ENCODE measurements around the gene PRMT3. TPM values are rescaled to one million over a fixed set of nuclear protein-coding genes. Genes with fewer than 3 reads are reported as not detected.
"Not testable (repeated sequence)": the region's sequence is repeated elsewhere in the genome, so short reads cannot be mapped to it uniquely, and the experiment has no call there.

The PRMT3 gene
- total and polyA plus RNA-seq, 2 donors (not counting 1 experiment from before 2014, with no cell fraction given) = 6.0 to 18.3 TPM

- H3K27ac ChIP-seq (ENCODE audit: low read length in 2 of 2) = no peak overlapping the region
- H3K36me3 ChIP-seq (replicated peaks in 1 of 2; ENCODE audit: control extremely low read depth in 1 of 2, control insufficient read depth in 1 of 2, extremely low read depth in 1 of 2, insufficient read depth in 2 of 2, low read length in 1 of 2) = peaks cover 7 to 17% of the 10 kb centered on the region in 2 experiments
- Mint-ChIP-seq H3K4me3 (no peak overlapping the region), H3K4me1 (peaks cover 17% of the 10 kb centered on the region), H3K27me3 (no peaks in the 10 kb centered on the region), H3K9me3 (ENCODE audit: insufficient read depth) (no peaks in the 10 kb centered on the region), H3K27ac (no peak overlapping the region)
- DNase-seq (no peak), ATAC-seq (ENCODE audit: low read depth) (no peak)
- H3K4me3 ChIP-seq (ENCODE audit: control extremely low read depth in 1 of 5, extremely low read depth in 1 of 5, insufficient read depth in 1 of 5, low read depth in 2 of 5, low read length in 4 of 5) = no peak overlapping the region
- no peaks in the 10 kb centered on the region for H3K79me2 ChIP-seq (ENCODE audit: control insufficient read depth, insufficient read depth, low read length)
- TF ChIP-seq CTCF (IDR thresholded peaks at IDR 0.05) = no peak
- TF ChIP-seq EZH2 (IDR thresholded peaks at IDR 0.05; ENCODE audit: borderline replicate concordance, insufficient read depth, low read depth, low read length, poor library complexity, severe bottlenecking) = no peak
- no peak overlapping the region for H3K4me2 ChIP-seq (replicated peaks; ENCODE audit: low read depth, low read length, poor library complexity, severe bottlenecking)
- no peak overlapping the region for H2AFZ ChIP-seq (ENCODE audit: insufficient read depth, low read depth, low read length, poor library complexity, severe bottlenecking)
- no peaks in the 10 kb centered on the region for H4K20me1 ChIP-seq (ENCODE audit: control insufficient read depth, insufficient read depth, low read length, poor library complexity, severe bottlenecking)
- ChIA-PET CTCF (no interaction called here), POLR2A (no interaction called here)
- no peak overlapping the region for H3K9ac ChIP-seq (ENCODE audit: low read length)
- intact Hi-C loops (cut with micrococcal nuclease) = no loop called here
- H3K9me3 ChIP-seq (ENCODE audit: control extremely low read depth in 1 of 3, control insufficient read depth in 2 of 3, insufficient read depth in 1 of 3, low read length in 2 of 3) = peaks cover 0 to 4% (median 2%) of the 10 kb centered on the region in 3 donors
- no CpG with 5 or more reads among the region's 4 CpGs for WGBS (ENCODE audit: insufficient coverage)
- peaks cover 10 to 14% of the 10 kb centered on the region in 2 donors for H3K4me1 ChIP-seq (ENCODE audit: control insufficient read depth in 2 of 2, insufficient read depth in 2 of 2, low read length in 2 of 2)
- no peaks in the 10 kb centered on the region for H3K27me3 ChIP-seq (replicated peaks in 1 of 4; ENCODE audit: control extremely low read depth in 1 of 4, control insufficient read depth in 3 of 4, insufficient read depth in 4 of 4, low read length in 3 of 4)
Measured at GRCh38 chr11:20470348-20470747, 82.8 kb downstream of the PRMT3 start.

GRCh38 chr11:20471929-20472328 is 84.4 kb downstream of the PRMT3 start:
- H3K4me3 ChIP-seq (ENCODE audit: control extremely low read depth in 1 of 5, extremely low read depth in 1 of 5, insufficient read depth in 1 of 5, low read depth in 2 of 5, low read length in 4 of 5); POLR2A ChIA-PET; H3K9me3 Mint-ChIP-seq (ENCODE audit: insufficient read depth); H3K9me3 ChIP-seq (ENCODE audit: control extremely low read depth in 1 of 3, control insufficient read depth in 2 of 3, insufficient read depth in 1 of 3, low read length in 2 of 3); H3K36me3 ChIP-seq (replicated peaks in 1 of 2; ENCODE audit: control extremely low read depth in 1 of 2, control insufficient read depth in 1 of 2, extremely low read depth in 1 of 2, insufficient read depth in 2 of 2, low read length in 1 of 2); H3K4me3 Mint-ChIP-seq; H3K4me2 ChIP-seq (replicated peaks; ENCODE audit: low read depth, low read length, poor library complexity, severe bottlenecking); H3K27ac ChIP-seq (ENCODE audit: low read length in 2 of 2); H3K27me3 Mint-ChIP-seq; H2AFZ ChIP-seq (ENCODE audit: insufficient read depth, low read depth, low read length, poor library complexity, severe bottlenecking); H3K79me2 ChIP-seq (ENCODE audit: control insufficient read depth, insufficient read depth, low read length); H3K27ac Mint-ChIP-seq; ATAC-seq (ENCODE audit: low read depth); CTCF ChIA-PET; H4K20me1 ChIP-seq (ENCODE audit: control insufficient read depth, insufficient read depth, low read length, poor library complexity, severe bottlenecking); intact Hi-C loops (cut with micrococcal nuclease); H3K9ac ChIP-seq (ENCODE audit: low read length); DNase-seq; H3K27me3 ChIP-seq (replicated peaks in 1 of 4; ENCODE audit: control extremely low read depth in 1 of 4, control insufficient read depth in 3 of 4, insufficient read depth in 4 of 4, low read length in 3 of 4): not testable (repeated sequence)
- peaks cover 21% of the 10 kb centered on the region for H3K4me1 Mint-ChIP-seq
- H3K4me1 ChIP-seq (ENCODE audit: control insufficient read depth in 2 of 2, insufficient read depth in 2 of 2, low read length in 2 of 2) = peaks cover 12 to 21% of the 10 kb centered on the region in 2 donors
